GM18907 (cell line): ENCODE results near the gene THRB.

Source experiments
- ATAC-seq: cut with Tn5 transposase; IDR thresholded peaks from one replicate; pipeline ENCODE4 v1.9.1; 2021; ENCODE audit warnings: mild to moderate bottlenecking, moderate library complexity; ENCODE audit not compliant: unreplicated experiment

THRB gene

GRCh38 chr3:24357635-24358034 is 137.0 kb downstream of the THRB start:
- no peak for ATAC-seq

DNA sequence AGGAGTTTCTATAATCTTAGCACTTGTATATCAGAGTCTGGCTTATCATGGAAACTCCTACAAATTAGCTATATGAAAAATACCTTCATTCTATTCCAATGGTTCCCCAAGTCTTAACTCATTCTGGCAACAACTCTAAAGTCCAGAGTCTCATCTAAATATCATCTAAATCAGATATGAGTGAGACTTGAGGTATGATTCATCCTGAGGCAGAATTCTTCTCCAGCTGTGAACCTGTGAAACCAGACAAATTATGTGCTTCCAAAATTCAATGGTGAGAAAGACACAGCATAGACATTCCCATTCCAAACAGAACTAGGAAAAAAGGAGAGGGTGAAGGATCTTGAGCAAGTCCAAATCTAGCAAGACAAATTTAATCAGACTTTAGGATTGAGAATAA is 138.8 kb downstream of the THRB start:
- ATAC-seq: no peak

DNA sequence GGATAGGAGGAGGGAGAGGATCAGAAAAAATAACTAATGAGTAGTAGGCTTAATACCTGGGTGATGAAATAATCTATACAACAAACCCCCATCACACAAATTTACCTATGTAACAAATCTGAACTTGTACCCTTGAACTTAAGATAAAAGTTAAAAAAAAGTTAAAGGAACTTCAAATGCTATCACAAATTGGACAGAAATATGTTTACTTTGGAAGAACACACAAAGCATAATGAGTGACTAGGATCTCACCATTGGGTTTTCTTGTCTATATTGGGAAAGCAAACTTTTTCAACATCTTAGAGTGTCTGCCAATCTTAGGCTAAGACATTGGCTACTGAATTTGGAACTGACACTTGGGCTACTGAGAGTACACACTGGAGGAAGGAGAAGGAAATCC is 140.4 kb downstream of the THRB start:
- no peak for ATAC-seq

GRCh38 chr3:24352893-24353553 is 141.6 kb downstream of the THRB start:
- no peak for ATAC-seq

GRCh38 chr3:24351779-24352469 is 142.7 kb downstream of the THRB start:
- no peak for ATAC-seq

GRCh38 chr3:24349367-24350019 is 145.2 kb downstream of the THRB start:
- no peak for ATAC-seq

DNA sequence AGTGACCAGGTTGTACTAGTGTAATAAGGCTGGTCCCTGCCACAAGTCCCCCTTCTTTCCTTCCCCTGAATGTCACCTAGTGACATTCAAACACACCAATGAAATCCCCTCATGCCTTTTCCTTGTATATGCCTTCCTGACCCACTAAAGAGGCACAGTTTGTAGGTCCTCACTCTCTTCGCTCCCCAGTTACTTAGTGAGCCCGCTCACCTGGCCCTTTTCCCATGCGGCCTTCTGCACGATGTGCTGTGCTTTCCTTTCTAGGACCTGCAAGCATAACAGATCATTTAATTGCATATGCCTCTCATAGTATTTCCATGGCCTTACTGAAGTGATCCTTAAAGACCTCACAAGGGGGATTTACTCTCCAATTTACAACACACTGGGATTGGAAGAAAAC is 146.3 kb downstream of the THRB start:
- no peak for ATAC-seq

GRCh38 chr3:24344784-24345439 is 149.7 kb downstream of the THRB start:
- ATAC-seq: no peak

DNA sequence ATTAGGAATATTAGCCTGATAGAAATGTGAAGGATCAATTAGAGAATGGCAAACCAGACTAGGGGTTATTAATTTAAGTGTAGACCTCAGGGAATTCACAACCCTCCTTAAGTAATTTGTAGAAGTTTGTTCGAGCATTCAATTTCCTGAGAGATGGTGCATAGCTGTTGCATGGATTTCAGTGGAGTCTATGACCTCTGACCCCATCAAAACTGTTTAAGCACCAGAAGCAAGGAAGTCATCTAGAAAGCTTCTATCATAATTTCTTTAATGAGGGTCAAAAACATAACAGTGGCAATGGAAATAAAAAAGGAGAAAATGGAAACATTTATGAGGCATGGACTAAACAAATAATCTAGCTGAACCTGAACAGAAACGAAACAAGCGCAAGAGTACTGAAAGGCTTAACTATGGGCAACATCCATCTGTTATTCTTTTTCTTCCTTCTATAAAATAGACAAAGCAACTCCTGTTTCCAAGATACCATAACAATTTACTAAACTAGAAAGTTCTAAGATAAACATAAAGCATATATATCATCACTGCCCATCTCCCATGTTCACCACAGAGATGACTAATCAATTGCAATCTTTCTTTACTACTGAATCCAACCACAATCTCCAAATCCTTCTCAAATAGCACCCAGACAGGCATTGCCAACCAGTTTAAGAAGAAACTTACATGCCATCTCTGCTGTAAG is 151.4 kb downstream of the THRB start:
- ATAC-seq: no peak

- ATAC-seq: no peak
Measured at GRCh38 chr3:24342275-24342674, 152.4 kb downstream of the THRB start.

DNA sequence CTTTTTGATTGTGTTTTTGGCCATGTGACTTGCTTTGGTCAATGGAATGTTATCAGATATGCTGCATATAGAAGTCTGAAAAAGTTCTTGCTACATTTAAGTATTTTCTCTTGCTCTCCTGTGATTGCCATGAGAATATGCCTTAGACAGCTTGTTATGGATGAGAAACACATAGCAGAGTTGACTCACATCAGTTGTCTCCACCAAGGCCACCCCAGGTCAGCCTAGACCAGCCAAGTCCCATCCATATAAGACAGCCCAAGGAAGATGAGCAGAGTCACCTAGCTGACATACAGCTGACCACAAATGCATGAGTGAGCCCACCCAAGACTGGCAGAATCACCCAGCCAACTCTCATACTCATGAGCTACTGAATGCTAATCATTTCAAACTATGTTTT is 153.0 kb downstream of the THRB start:
- no peak for ATAC-seq

GRCh38 chr3:24340966-24341365 is 153.7 kb downstream of the THRB start:
- ATAC-seq: no peak

DNA sequence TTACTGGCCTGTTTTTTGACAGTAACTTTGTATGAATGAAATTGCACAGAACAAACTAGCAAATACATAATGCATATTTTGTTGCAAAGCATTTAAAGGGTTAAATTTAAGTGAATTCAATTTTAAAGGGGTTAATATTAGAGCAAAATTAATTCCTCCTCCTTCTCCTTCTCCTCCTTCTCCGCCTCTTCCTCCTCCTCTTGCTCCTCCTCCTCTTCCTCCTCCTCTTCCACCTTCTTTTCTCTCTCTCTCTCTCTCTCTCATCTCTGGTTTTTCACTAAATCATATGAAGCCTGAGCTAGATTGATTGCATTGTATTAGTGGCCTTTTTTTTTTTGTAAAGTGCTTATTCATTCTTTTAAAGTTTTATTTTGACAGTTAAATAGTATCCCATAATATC is 154.5 kb downstream of the THRB start:
- ATAC-seq: no peak

DNA sequence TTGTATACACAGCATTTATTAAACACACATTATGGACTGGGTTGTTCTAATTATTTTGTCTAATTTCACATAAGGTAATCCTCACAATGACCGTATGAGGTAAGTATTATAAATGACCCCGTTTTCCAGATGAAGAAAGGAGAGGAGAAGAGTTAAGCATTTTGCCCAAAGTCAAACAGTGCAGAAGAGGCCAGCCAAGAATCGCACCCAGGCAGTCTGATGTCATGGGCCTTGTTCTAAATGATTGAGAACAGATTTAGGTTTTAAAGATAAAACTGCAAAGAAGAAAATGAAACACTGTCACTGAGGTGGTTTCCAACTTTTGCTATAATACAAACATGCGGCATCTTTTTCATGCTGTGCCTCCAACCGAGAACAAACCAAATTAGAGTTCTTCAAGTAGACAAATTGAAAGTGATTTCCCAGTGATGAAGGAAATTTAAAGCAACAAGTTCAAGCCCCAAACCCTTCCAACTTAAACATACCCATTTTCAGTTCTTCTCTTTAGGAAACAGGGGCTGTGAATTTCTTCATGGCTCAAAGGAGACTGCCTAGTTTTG is 155.3 kb downstream of the THRB start:
- ATAC-seq: no peak

DNA sequence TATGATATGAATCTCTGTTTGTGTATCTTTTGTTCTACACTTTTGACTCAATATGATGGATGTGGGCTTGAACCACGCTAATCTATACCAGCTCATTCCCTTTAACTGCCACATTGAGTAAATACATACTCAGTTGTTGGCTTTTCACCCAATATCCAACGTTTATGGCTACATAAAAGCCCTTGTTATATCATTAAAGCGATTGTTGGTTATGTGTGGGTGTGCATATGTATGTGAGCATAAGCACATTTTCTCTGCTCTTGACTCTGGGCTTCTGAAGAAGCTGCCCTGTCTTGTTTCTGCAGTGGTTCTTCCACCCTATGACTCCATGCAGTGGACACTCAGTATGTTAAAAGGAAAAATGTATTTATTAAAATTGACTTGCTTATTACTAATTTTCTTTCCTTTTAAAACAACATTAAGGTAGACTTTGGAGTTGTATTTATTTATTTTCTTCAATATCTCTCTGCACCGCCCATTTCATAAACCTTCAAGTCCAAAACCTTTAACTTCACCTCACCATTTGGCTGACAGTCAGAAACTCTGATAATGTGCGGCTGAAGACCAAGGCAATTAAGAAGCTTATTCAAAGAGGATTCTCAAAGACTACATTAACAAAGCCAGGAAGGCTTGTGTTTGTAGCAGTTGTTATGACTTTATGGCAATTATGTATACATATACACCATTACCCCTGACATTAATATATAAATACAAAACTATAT is 156.1 kb downstream of the THRB start:
- no peak for ATAC-seq

DNA sequence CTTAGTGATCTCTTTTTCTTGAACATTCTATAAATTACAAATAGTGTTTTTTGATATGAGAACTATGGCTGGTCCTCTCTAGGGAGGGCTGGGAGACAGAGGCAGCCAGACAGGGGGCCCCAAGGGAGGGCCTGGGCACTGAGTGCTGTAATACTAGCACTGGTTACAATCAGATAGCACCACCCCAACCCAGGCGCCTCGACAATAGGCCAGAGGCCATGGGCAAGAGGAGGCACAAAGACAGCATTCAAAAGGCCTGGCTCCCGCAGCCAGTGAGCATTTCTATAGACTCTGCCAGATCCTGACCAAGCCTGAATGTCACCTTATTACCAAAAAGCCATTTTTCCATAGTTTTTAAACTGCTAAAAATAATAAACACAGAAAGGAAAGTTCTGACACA is 158.5 kb downstream of the THRB start:
- no peak for ATAC-seq

DNA sequence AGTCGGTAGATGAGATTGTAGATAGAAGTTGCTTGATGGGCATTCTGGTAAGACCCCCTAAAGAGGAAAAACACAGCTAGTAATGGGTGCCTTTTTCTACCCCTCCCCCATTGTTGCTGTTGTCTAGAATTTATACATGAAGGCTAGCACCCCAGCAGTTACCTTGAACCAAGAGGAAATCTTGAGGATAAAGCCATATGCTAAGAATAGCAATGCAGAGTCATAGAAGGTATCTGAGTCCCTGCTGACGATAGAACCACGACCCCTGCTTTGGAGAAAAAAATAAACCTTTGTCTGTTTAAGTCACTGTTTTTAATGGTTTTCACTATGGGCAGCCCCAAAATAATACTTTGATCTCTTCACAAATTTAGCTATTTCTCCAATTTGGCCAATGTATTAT is 162.6 kb downstream of the THRB start:
- ATAC-seq: no peak

DNA sequence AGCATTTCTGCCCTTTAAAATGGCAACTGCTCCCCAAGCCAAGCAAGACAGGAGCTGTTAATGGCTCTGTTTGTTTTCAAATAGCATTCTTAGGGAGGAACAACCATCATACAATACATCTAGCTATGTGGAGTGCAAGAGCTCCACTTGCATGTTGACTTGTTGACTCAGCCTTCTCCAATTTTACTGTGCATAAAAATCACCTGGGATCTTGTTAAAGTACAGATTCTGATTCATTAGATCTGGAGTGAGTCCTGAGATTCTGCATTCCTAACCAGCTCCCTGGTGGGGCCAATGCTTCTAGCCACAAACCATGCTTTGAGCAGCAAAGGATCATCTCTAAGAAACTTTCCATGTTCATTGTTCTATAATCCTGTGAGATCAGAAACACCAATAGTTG is 171.4 kb downstream of the THRB start:
- no peak for ATAC-seq

- no peak for ATAC-seq
Measured at GRCh38 chr3:24320601-24321000, 174.0 kb downstream of the THRB start.

- no peak for ATAC-seq
Measured at GRCh38 chr3:24318677-24319287, 175.9 kb downstream of the THRB start.
